ENCODE data around the gene MYO18B.

The MYO18B gene

DNA sequence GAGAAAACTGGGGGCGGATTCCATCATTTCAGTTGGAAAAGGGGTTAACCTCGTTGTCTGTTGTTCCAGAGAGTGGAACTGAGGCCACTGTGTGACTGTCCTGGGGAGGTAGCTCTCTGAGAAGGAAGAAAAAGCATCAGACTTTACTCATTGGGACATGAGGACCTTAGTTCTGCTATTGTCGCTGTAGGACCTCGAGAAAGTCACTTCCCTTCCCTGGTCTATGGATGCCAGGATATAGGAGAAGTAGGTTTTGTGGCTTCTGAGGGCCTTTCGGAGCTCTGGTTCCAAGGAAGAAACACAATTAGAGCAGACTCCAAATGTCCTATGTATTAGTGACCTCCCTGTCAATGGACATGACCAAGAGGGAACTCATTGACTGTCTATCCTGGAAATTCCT, 6.2 kb downstream of the MYO18B start:
- DNase-seq: no peak

- DNase-seq: no peak
Observed at GRCh38 chr22:25748704-25749103, 6.7 kb downstream of the MYO18B start.

- DNase-seq: no peak
Observed at GRCh38 chr22:25749420-25750169, 7.6 kb downstream of the MYO18B start.

GRCh38 chr22:25750569-25751173, 8.7 kb downstream of the MYO18B start:
- no peak for DNase-seq

DNA sequence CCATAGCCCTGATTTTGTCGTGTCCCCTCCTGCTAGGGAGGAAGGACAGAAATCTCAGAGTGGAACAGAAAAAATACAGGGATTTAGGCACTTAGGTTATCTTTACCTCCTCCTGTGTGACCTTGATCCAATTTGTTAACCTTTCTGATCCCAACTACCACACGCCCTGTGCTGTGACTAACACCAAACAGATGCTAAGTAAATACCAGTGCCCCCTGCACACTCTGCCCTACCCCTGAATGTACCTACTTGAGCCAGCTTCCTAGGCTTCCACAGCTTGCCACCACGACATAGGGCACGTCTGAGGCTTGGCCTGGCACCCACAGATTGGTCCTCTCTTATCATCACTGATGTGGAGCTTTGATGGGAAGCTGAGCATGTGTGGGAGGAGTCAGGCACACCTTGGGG, 9.2 kb downstream of the MYO18B start:
- no peak for DNase-seq

DNA sequence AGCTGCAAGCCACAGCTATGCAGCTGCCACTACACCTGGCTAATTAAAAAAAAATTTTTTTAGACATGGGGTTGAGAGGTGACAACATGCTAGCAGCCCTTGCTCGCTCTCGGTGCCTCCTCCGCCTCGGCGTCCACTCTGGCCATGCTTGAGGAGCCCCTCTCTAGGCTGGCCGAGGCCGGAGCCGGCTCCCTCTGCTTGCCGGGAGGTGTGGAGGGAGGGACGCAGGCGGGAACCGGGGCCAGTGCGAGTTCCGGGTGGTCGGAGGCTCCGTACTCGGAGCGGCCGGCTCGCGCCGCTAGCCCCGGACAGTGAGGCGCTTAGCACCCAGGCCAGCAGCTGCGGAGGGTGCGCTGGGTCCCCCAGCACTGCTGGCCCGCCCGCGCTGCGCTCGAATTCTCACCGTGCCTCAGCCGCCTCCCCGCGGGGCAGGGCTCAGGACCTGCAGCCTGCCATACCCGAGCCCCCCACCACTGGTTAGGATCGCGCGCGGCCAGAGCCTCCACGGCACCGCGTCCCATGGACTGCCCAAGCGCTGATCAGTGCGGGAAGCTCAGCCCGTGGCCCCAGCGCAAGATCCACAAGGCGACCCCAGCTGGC, 10.7 kb downstream of the MYO18B start:
- DNase-seq: no peak

DNA sequence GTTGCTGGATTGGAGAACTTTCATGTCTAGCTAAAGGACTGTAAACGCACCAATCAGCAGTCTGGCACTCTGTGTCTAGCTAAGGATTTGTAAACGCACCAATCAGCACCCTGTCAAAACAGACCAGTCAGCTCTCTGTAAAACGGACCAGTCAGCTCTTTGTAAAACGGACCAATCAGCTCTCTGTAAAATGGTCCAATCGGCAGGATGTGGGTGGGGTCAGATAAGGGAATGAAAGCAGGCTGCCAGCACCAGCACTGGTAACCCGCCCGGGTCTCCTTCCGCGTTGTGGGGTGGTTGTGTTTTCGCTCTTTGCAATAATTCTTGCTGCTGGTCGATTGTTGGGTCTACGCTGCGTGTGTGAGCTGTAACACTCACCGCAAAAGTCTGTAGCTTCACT, 11.3 kb downstream of the MYO18B start:
- no peak for DNase-seq

DNA sequence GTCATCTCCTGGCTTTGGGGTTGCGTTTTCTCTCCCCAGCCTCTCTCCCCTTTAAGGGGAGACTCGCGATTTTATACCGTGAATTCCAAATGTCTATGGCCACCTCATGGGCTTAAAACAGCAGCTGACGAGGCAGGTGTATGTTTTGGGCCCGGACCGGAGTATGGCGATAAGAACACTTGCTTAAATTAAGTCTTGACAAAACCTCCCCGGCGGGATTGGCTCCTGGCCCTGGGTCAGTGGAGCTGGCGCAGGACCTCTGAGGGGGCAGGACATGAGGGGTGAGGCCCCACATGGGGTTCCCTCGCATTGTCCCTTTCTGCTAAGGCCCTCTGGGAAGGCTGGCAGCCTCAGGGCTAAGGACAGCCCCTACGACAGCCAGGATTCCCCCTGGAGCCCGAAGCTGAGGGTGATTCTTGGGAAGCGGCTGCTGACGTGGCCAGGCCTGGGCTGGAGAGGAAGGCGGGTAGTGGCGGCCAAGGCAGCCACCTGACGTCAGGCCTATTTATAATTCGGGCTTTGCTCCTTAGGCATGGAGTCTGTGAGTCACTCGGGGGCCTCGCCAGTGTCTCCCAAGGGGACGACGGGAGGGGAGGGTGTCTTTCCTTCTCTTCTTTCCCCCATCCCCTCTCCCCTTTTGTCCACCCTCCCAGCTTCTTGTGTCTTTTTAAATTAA, 12.7 kb downstream of the MYO18B start:
- no peak for DNase-seq

GRCh38 chr22:25757686-25758085, 15.7 kb downstream of the MYO18B start:
- no peak for DNase-seq

DNA sequence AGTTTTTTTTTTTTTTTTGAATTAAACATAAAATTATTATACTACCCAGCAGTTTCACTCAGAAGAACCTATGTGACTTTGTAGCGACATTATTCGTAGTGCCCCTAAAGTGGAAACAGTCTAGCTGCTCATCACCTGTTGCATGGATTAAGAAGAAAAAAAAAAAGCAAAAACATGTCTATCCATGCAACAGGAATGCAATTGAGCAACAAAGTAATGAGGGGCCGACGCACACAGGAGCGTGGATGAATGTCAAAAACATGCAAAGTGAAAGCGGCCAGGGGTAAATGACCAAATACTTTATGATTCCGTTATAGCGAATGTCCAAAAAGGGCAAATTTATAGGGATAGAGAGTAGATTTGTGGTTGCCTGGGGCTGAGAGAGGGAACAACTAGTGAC, 16.3 kb downstream of the MYO18B start:
- no peak for DNase-seq

DNA sequence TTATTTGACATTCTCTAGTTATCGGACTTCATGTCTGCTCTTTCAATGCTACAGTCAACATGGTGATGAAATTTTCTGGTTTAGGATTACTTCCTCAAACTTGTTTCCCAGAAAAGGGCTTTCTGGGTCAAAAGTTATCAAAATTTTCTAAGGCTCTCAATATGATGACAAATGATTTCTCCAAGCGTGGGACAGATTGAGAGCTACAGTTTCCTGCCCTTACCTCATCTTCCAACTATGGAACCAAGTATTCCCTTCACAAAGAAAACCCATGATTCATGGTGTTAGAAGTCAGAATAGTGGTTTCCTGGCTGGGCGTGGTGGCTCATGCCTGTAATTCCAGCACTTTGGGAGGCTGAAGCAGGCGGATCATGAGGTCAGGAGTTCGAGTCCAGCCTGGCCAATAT, 17.8 kb downstream of the MYO18B start:
- DNase-seq: no peak

DNA sequence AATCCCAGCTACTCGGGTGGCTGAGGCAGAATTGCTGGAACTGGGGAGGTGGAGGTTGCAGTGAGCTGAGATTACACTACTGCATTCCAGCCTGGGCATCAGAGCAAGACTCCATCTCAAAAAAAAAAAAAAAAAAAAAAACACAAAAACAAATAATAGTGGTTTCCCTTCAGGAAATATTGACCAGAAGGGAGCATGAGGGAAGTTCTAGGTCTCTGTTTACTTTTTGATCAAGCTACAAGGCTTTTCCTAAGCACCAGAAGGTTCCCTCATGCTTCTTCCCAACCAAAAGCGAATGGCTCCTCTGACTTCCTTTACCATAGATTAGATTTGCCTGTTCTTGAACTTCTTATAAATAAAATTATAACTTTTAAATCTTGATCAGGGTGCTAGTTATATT, 18.3 kb downstream of the MYO18B start:
- no peak for DNase-seq

DNA sequence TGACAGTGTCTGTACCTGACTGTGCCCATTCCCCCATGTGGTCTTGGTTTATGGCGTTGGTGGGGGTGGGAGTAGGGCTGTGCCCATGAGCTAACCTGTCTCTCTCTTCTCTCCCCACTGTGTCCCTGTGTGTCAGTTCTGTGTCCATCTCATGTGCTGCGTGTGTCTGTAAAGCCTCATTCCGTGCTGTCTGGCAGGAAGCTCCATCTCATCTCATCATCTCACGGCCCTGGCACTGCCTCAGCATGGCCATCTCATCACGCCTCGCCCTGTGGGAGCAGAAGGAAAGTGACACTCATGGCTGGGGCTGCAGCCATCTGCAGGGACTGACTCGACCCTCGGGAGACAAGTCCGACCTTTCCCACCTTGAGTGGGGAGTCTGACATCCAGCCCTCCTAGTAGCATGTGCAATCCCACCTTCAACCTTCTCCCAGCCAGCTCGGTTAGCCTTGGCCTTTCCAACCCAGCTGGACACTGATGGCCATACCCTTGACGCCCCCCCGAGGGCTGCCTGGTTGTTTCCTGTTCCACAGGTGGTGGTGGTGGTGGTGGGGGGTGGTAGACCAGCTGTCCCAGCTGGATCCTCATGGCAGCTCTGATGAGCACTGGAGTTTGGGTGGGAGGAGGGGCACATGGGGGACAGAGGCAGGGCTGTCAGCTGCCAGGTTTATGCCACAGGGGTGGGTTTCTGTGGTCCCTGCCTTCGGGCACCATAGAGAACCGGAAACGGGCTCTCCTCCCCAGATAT, 19.0 kb downstream of the MYO18B start:
- no peak for DNase-seq

DNA sequence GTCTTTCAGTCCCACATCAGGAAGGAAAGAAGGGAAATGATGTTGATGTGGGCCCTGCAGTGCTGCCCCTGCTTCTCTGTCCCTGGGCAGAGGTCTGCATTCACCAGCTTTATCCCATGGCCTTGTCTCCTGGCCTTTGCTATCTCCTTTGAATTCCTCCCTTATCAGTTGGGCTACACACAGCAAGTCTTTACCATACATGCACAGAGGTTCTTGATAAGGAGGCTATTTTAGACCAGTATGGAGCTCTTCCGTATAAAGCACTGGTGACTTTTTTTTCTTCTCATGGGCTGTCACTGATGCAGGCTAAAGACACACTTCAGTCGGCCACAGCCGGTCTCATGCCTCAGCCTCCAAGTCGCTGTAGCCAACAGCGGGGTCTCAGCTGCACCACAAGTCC, 20.2 kb downstream of the MYO18B start:
- DNase-seq: no peak

GRCh38 chr22:25763239-25763777, 21.3 kb downstream of the MYO18B start:
- no peak for DNase-seq

- no peak for DNase-seq
Observed at GRCh38 chr22:25764270-25765015, 22.5 kb downstream of the MYO18B start.

DNA sequence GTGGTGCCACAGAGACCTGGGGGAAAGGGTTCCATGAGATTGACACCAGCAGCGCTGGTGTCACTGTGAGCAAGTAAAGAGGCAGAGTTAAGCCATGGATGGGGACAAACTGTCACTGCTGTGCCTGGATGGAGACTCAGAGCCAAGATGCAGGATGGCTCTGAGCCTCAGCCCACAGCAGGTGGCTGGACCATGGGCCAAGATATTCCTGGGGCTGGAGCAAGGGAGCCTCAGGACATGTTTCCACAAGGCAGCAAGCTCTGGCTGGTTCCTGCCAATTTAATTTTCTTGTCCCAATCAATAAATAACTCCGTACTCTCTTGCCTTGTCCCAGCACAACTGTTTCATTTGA, 23.0 kb downstream of the MYO18B start:
- DNase-seq: no peak

- DNase-seq: no peak
Observed at GRCh38 chr22:25765801-25766200, 23.8 kb downstream of the MYO18B start.

DNA sequence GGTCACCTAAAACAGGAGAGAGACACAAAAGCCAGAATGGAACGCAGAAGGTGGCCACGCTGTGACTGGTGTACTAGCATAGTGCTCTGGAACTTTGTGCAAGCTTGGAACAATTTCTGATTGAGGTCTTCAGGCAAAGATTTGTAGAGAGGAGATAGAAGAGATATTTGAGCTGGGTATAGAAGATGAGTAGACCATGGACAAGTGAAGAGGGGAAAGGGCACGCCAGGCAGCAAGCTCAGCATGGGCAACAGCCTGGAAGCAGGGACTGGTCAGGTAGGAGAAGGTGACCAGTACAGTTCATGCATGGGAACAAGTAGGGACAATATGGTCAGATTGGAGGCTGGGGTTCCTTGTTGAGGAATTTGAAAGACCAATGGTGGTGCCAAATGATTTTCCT, 24.4 kb downstream of the MYO18B start:
- no peak for DNase-seq

DNA sequence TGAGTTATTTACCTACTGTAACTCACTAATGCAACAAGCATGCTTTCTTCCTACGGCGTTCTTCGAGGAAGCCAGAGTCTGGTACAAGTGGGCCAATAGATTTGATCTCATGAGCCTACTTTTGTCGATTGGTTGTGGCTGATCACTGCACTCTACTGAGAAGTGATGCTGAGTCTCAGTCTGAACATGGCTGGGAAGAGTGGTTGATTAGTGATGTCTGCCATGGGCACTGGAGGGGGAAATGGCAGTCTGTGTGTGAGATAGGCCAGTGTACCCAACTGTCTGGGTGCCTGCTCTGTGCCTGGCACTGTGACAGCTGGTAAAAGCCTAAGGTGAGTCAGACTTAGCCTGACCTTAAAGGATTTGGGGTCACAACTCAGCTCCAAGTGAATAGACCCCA, 28.3 kb downstream of the MYO18B start:
- DNase-seq: no peak

DNA sequence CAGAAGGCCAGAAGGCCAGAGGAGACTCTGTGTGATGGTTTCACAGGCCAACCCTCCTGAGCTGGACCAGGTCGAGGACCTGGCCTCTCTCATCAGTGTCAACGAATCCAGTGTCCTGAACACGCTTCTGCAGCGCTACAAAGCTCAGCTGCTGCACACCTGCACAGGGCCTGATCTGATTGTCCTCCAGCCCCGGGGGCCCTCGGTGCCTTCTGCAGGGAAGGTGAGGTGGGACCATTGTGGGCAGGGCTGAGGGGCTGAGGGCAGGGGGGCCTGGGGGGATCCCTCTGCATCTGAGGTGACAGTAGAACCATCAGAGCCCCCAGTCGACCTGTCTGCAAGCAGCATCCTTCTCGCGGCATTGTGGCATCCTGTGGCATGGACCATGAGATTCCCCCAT, 30.3 kb downstream of the MYO18B start:
- DNase-seq: no peak
